Measurements from ENCODE around the gene SGSM1.

Gene SGSM1

DNA sequence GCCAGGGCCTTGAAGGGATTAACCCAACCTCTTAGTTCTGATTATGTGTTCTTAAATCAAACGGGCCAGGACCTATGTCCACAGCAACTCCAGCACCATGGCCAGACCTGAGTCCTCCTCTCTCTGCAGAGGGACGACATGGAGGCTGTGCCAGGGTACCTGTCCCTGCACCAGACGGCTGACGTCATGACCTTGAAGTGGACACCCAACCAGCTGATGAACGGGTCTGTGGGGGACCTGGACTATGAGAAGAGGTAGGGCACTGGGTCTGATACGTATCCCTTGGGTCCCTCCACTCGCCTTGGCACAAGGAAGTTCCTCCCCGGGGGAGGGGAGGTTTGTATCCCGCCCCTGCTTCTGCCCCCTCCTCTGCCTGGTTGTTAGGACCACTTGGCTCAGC, 53.6 kb downstream of the SGSM1 start:
- no peak overlapping the region for H3K27ac ChIP-seq
- DNase-seq (ENCODE audit: low spot score) = no peak
- H3K4me3 ChIP-seq = no peak overlapping the region
- TF ChIP-seq, protein P1, sequence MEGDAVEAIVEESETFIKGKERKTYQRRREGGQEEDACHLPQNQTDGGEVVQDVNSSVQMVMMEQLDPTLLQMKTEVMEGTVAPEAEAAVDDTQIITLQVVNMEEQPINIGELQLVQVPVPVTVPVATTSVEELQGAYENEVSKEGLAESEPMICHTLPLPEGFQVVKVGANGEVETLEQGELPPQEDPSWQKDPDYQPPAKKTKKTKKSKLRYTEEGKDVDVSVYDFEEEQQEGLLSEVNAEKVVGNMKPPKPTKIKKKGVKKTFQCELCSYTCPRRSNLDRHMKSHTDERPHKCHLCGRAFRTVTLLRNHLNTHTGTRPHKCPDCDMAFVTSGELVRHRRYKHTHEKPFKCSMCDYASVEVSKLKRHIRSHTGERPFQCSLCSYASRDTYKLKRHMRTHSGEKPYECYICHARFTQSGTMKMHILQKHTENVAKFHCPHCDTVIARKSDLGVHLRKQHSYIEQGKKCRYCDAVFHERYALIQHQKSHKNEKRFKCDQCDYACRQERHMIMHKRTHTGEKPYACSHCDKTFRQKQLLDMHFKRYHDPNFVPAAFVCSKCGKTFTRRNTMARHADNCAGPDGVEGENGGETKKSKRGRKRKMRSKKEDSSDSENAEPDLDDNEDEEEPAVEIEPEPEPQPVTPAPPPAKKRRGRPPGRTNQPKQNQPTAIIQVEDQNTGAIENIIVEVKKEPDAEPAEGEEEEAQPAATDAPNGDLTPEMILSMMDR (IDR thresholded peaks at IDR 0.05) = no peak

DNA sequence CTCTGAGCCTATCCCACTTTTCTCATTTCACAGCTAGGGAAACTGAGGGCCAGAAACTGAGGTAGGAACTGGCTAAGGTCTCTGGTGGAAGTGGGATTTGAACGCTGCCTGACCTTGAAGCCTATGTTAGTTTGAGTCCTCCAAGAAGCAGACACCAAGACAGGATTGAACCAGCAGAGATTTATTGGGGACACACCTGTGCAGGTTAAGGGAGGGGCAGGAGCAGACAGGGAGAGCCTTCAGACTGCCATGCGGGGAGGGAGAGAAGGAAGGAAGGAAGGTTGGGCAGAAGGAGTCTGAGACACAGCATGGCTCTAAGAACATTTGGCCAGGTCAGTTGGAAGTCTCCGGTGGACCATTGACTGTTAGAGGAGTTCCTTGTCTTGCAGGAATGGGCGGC, 59.5 kb downstream of the SGSM1 start:
- TF ChIP-seq, protein P1 (IDR thresholded peaks at IDR 0.05) = no peak
- H3K4me3 ChIP-seq = no peak overlapping the region
- H3K27ac ChIP-seq = no peak overlapping the region
- DNase-seq (ENCODE audit: low spot score) = no peak

DNA sequence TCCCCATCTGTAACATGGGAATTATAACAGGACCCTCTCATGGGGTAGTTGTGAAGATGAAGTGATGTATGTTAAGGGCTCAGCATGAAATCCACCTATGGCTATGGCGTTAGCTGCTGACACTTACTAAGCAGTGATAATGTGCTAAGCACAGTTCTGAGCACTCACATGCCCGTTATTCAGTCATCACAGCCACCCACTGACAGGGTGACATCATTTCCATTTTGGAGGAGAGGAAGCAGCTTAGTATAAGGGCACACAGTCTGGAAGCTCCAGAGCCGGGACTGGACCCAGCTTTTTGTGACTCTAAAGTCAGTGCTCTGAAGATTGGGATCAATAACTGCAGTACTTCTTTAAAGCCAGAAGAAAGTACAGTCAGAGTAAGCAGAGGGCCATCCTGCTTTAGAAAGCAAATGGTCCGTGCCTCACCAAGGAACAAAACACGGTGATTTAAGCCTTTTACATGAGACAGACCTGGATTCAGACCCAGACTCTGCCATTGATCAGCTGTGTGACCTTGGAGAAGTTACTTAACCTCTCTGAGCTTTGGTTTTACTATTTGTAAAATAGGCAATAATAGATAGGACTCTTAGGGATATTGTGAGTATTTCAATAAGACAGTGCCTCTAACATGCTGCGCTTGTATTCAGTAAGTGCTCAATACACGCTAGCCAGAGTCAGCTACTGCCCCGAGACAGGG, 61.5 kb downstream of the SGSM1 start:
- DNase-seq (ENCODE audit: low spot score) = no peak
- TF ChIP-seq, protein P1 (IDR thresholded peaks at IDR 0.05) = no peak
- Histone ChIP-seq H3K4me3 (no peak overlapping the region), H3K27ac (no peak overlapping the region)

DNA sequence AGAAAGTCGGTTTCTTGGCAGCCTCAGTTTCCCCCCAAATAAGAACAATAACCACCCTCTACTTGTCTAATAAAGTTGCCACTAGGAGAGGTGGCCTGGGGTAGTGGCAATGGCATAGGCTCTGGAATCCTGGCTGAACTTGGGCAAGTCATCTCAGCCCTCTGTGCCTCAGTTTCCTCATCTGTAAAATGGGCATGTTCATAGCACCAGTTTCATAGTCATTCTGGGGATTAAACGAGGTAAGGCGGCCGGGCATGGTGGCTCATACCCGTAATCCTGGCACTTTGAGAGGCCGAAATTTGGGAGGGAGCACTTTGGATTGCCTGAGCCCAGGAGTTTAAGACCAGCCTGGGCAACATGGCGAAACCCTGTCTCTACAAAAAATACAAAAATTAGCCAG, 63.0 kb downstream of the SGSM1 start:
- no peak for DNase-seq (ENCODE audit: low spot score)
- TF ChIP-seq, protein P1 (IDR thresholded peaks at IDR 0.05) = no peak
- Histone ChIP-seq H3K4me3 (no peak overlapping the region), H3K27ac (no peak overlapping the region)

DNA sequence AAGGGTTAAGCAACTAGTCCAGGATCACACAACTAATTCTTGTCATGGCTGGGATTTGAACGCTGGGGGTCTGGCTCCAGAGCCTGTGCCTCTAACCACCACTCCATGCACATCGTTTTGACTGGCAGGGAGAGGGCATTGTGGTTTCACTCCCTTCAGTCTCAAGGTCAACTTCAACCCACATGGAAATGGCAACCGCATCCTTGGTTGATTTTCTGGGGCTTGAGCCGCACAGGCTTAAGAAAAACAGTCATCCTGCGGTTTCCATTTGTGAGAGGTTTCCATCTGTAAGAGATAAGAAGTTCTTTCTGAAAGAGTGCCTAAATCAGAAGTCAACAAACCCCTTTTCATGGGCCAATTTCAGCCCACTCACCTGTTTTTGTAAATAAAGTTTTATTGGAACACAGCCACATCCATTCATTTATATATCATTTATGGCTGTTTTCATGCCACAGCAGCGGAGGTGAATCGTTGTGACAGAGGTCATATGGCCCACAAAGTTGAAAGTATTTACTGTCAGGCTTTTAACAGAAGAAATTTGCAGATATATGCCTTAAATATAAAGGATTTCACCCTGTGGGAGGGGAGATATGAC, 65.7 kb downstream of the SGSM1 start:
- H3K4me3 ChIP-seq = no peak overlapping the region
- H3K27ac ChIP-seq = no peak overlapping the region
- no peak for DNase-seq (ENCODE audit: low spot score)
- TF ChIP-seq, protein P1 (IDR thresholded peaks at IDR 0.05) = no peak

DNA sequence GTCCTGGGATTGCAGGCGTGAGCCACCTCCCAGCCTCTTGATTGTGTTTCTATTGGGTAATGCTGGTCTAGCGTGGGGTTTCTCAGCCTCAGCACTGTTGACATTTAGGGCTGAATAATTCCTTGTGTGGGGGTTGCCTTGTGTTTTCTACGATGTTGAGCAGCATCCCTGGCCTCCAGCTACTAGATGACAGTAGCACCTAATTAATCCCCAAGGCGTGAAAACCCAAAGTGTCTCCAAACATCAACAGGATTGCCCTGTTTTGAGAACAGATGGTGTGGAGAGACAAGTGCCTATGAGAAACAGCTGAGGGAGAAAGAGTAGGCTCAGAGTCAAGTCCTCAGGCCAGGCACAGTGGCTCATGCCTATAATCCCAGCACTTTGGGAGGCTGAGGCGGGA, 67.2 kb downstream of the SGSM1 start:
- no peak for DNase-seq (ENCODE audit: low spot score)
- no peak overlapping the region for H3K27ac ChIP-seq

More for the DNA sequence above, 67.2 kb downstream of the SGSM1 start:
- TF ChIP-seq, protein P1 (IDR thresholded peaks at IDR 0.05) = no peak
- H3K4me3 ChIP-seq = no peak overlapping the region

Data from coronary artery (tissue), 2 donors.